ENCODE measurements around the gene BRD9. TPM values are rescaled to one million over a fixed set of nuclear protein-coding genes. Genes with fewer than 3 reads are reported as not detected.
A peak's percentile ranks its signal among the peaks of the same experiment; 100 is the strongest.

The BRD9 gene
- total and polyA plus RNA-seq, 2 of the 13 experiments (the other 11 are each of a cell fraction or from before 2014, with no cell fraction given), result 5.2 to 22.9 TPM

DNA sequence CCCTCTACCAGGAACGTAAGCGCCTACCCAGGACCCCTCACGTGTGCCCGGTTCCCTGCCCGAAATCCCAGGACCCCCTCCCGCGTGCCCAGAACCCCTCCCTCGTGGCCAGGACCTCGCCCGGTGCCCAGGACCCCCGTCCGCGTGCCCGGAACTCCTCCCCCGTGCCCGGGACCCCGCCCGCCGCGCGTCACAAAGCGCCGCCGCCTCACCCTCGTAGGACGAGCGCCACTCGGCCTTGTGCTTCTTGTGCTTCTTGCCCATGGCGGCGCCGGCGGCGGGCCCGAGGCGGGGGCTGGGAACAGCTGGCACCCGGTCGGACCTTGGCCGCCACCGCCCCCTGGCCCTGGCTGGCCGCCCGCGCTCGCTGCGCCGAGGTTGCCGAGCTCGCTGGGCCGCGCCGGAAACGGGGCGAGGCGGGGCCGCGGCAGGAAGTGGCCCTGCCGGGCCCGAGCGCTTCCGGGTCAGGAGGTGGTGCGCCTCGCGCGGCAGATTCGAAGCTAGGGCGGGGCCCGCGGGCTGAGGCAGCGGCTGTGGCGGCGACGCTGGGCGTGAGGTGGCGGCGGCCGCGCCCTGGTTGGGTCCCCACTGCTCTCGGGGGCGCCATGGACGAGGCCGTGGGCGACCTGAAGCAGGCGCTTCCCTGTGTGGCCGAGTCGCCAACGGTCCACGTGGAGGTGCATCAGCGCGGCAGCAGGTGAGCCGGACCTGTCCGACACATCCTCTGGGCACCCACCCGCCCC is at the start of gene BRD9, which contains the start of gene TRIP13 (continued):
- TF ChIP-seq, protein P1, sequence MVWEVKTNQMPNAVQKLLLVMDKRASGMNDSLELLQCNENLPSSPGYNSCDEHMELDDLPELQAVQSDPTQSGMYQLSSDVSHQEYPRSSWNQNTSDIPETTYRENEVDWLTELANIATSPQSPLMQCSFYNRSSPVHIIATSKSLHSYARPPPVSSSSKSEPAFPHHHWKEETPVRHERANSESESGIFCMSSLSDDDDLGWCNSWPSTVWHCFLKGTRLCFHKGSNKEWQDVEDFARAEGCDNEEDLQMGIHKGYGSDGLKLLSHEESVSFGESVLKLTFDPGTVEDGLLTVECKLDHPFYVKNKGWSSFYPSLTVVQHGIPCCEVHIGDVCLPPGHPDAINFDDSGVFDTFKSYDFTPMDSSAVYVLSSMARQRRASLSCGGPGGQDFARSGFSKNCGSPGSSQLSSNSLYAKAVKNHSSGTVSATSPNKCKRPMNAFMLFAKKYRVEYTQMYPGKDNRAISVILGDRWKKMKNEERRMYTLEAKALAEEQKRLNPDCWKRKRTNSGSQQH (CRISPR knock-in tag; IDR thresholded peaks at IDR 0.05; ENCODE audit: low read depth), result peak; percentile 96
- TF ChIP-seq, protein P2, sequence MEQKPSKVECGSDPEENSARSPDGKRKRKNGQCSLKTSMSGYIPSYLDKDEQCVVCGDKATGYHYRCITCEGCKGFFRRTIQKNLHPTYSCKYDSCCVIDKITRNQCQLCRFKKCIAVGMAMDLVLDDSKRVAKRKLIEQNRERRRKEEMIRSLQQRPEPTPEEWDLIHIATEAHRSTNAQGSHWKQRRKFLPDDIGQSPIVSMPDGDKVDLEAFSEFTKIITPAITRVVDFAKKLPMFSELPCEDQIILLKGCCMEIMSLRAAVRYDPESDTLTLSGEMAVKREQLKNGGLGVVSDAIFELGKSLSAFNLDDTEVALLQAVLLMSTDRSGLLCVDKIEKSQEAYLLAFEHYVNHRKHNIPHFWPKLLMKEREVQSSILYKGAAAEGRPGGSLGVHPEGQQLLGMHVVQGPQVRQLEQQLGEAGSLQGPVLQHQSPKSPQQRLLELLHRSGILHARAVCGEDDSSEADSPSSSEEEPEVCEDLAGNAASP (CRISPR knock-in tag; IDR thresholded peaks at IDR 0.05; ENCODE audit: borderline replicate concordance), result 0 out of 2 replicates have a peak, but pooled peaks have one; percentile 17
- TF ChIP-seq SIN3A (IDR thresholded peaks at IDR 0.05; ENCODE audit: borderline replicate concordance, low read depth, low read length) (peak; percentile 99), ZNF761 (CRISPR knock-in tag; conservative IDR thresholded peaks at IDR 0.05) (peak; percentile 61; the same call in 1 of the 2 replicates), ARNT2 (CRISPR knock-in tag; IDR thresholded peaks at IDR 0.05; ENCODE audit: low read depth) (peak; percentile 68), NR1H2 (CRISPR knock-in tag; IDR thresholded peaks at IDR 0.05; ENCODE audit: borderline replicate concordance, low read depth) (no peak), ZNF331 (CRISPR knock-in tag; IDR thresholded peaks at IDR 0.05) (peak; percentile 77), HMG20A (CRISPR knock-in tag; IDR thresholded peaks at IDR 0.05; ENCODE audit: borderline replicate concordance) (no peak), MTA1 (CRISPR knock-in tag; IDR thresholded peaks at IDR 0.05; ENCODE audit: borderline replicate concordance) (no peak), CBX1 (IDR thresholded peaks at IDR 0.05; ENCODE audit: low read depth) (no peak), RARG (CRISPR knock-in tag; IDR thresholded peaks at IDR 0.05; ENCODE audit: low read depth) (no peak), KLF9 (CRISPR knock-in tag; IDR thresholded peaks at IDR 0.05; ENCODE audit: low read depth) (peak; percentile 85; the same call in 1 of the 2 replicates), ZNF605 (CRISPR knock-in tag; IDR thresholded peaks at IDR 0.05) (no peak), ZNF547 (CRISPR knock-in tag; IDR thresholded peaks at IDR 0.05) (no peak; the same call in 1 of the 2 replicates), RAD21 (CRISPR knock-in tag; IDR thresholded peaks at IDR 0.05) (peak; percentile 72)
- TF ChIP-seq, protein P3, sequence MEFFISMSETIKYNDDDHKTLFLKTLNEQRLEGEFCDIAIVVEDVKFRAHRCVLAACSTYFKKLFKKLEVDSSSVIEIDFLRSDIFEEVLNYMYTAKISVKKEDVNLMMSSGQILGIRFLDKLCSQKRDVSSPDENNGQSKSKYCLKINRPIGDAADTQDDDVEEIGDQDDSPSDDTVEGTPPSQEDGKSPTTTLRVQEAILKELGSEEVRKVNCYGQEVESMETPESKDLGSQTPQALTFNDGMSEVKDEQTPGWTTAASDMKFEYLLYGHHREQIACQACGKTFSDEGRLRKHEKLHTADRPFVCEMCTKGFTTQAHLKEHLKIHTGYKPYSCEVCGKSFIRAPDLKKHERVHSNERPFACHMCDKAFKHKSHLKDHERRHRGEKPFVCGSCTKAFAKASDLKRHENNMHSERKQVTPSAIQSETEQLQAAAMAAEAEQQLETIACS (CRISPR knock-in tag; IDR thresholded peaks at IDR 0.05), result peak; percentile 18; the same call in 1 of the 2 replicates
- TF ChIP-seq, protein P4, sequence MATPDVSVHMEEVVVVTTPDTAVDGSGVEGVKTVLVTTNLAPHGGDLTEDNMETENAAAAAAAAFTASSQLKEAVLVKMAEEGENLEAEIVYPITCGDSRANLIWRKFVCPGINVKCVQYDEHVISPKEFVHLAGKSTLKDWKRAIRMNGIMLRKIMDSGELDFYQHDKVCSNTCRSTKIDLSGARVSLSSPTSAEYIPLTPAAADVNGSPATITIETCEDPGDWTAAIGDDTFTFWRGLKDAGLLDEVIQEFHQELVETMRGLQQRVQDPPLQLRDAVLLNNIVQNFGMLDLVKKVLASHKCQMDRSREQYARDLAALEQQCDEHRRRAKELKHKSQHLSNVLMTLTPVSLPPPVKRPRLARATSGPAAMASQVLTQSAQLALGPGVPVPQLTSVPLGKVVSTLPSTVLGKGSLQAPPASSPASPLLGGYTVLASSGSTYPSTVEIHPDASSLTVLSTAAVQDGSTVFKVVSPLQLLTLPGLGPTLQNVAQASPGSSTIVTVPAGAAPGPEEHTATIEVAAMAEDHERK (CRISPR knock-in tag; IDR thresholded peaks at IDR 0.05; ENCODE audit: low read depth), result no peak
- TF ChIP-seq, protein P5, sequence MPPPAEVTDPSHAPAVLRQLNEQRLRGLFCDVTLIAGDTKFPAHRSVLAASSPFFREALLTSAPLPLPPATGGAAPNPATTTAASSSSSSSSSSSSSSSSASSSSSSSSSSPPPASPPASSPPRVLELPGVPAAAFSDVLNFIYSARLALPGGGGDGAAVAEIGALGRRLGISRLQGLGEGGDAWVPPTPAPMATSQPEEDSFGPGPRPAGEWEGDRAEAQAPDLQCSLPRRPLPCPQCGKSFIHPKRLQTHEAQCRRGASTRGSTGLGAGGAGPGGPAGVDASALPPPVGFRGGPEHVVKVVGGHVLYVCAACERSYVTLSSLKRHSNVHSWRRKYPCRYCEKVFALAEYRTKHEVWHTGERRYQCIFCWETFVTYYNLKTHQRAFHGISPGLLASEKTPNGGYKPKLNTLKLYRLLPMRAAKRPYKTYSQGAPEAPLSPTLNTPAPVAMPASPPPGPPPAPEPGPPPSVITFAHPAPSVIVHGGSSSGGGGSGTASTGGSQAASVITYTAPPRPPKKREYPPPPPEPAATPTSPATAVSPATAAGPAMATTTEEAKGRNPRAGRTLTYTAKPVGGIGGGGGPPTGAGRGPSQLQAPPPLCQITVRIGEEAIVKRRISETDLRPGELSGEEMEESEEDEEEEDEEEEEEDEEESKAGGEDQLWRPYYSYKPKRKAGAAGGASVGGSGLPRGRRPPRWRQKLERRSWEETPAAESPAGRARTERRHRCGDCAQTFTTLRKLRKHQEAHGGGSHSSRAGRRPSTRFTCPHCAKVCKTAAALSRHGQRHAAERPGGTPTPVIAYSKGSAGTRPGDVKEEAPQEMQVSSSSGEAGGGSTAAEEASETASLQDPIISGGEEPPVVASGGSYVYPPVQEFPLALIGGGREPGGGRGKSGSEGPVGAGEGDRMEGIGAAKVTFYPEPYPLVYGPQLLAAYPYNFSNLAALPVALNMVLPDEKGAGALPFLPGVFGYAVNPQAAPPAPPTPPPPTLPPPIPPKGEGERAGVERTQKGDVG (CRISPR knock-in tag; IDR thresholded peaks at IDR 0.05; ENCODE audit: borderline replicate concordance), result no peak
- TF ChIP-seq, protein P6, sequence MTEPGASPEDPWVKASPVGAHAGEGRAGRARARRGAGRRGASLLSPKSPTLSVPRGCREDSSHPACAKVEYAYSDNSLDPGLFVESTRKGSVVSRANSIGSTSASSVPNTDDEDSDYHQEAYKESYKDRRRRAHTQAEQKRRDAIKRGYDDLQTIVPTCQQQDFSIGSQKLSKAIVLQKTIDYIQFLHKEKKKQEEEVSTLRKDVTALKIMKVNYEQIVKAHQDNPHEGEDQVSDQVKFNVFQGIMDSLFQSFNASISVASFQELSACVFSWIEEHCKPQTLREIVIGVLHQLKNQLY (CRISPR knock-in tag; IDR thresholded peaks at IDR 0.05), result no peak

Data from HepG2 (cell line).